Hepatocyte (in vitro differentiated cells): Measurements from ENCODE around the gene SYNRG.

ENCODE experiments used
- CTCF ChIP-seq: fragments of 200-600 bp; sonication (generic); IDR thresholded peaks from 2 replicates; pipeline ENCODE4 v1.5.1; 2016; ENCODE audit warnings: antibody characterized with exemption, mild to moderate bottlenecking; ENCODE audit not compliant: poor library complexity
- EZH2 ChIP-seq: fragments of 200-600 bp; sonication (generic); IDR thresholded peaks from 2 replicates; pipeline ENCODE4 v1.6.1; 2016; ENCODE audit warnings: antibody characterized with exemption, mild to moderate bottlenecking, borderline replicate concordance
- EZH2phosphoT487 ChIP-seq: fragments of 200-600 bp; sonication (generic); IDR thresholded peaks from one replicate; pipeline ENCODE4 v1.6.1; 2018; ENCODE audit warnings: antibody characterized with exemption, mild to moderate bottlenecking, low read depth, moderate library complexity; ENCODE audit not compliant: unreplicated experiment, severe bottlenecking

- TF ChIP-seq EZH2 (no peak), CTCF (no peak), EZH2phosphoT487 (no peak)
Observed at GRCh38 chr17:37523715-37524219, 85.5 kb downstream of the SYNRG start.
